Smooth muscle cell of the brain vasculature (primary cell): ENCODE data around the gene GPI.
"Not testable (repeated sequence)": the region's sequence is repeated elsewhere in the genome, so short reads cannot be mapped to it uniquely, and the experiment has no call there.

Source experiments
- DNase-seq: peaks from one replicate; pipeline ENCODE4 v3.0.0-alpha.2; 2012; ENCODE audit warnings: low read depth, low spot score

Gene GPI

GRCh38 chr19:34364830-34365462 is at the start of gene GPI:
Gene GPI, plus strand, starts transcription at chr19:34365196. Its CDS starts 71 bp downstream, at chr19:34365267.
- DNase-seq, result no peak

- no peak for DNase-seq
Measured at GRCh38 chr19:34316247-34316646, 48.7 kb upstream of the GPI start.

GRCh38 chr19:34316741-34317301 is 48.2 kb upstream of the GPI start:
- peak; percentile 46 for DNase-seq

- no peak for DNase-seq
Measured at GRCh38 chr19:34317311-34317927, 47.6 kb upstream of the GPI start.

- no peak for DNase-seq
Measured at GRCh38 chr19:34319230-34319585, 45.8 kb upstream of the GPI start.

GRCh38 chr19:34319785-34320184 is 45.2 kb upstream of the GPI start:
- no peak for DNase-seq

- no peak for DNase-seq
Measured at GRCh38 chr19:34320277-34320676, 44.7 kb upstream of the GPI start.

GRCh38 chr19:34321735-34322134 is 43.3 kb upstream of the GPI start:
- no peak for DNase-seq

GRCh38 chr19:34323433-34324204 is 41.4 kb upstream of the GPI start:
- no peak for DNase-seq

GRCh38 chr19:34324320-34324719 is 40.7 kb upstream of the GPI start:
- no peak for DNase-seq

- no peak for DNase-seq
Measured at GRCh38 chr19:34325181-34325580, 39.8 kb upstream of the GPI start.

GRCh38 chr19:34325981-34326787 is 38.8 kb upstream of the GPI start:
- DNase-seq, result no peak

GRCh38 chr19:34327851-34328250 is 37.1 kb upstream of the GPI start:
- no peak for DNase-seq

- no peak for DNase-seq
Measured at GRCh38 chr19:34328982-34329381, 36.0 kb upstream of the GPI start.

- no peak for DNase-seq
Measured at GRCh38 chr19:34330116-34330515, 34.9 kb upstream of the GPI start.

- DNase-seq, result not testable (repeated sequence)
Measured at GRCh38 chr19:34330596-34330995, 34.4 kb upstream of the GPI start.

- not testable (repeated sequence) for DNase-seq
Measured at GRCh38 chr19:34331596-34331995, 33.4 kb upstream of the GPI start.

GRCh38 chr19:34332027-34332760 is 32.8 kb upstream of the GPI start:
- DNase-seq, result no peak

GRCh38 chr19:34335914-34336313 is 29.1 kb upstream of the GPI start:
- DNase-seq, result no peak

- no peak for DNase-seq
Measured at GRCh38 chr19:34336781-34337271, 28.2 kb upstream of the GPI start.

- DNase-seq, result no peak
Measured at GRCh38 chr19:34337739-34338138, 27.3 kb upstream of the GPI start.
